AG09309 (cell line): ENCODE data around the gene SLCO2B1.

Experiments
- DNase-seq: peaks from one replicate; pipeline ENCODE4 v3.0.0-alpha.2; 2010; ENCODE audit warnings: low read depth
- H3K4me3 ChIP-seq: 2 replicates; pipeline ENCODE4 v1.5.1; 2011; ENCODE audit warnings: mild to moderate bottlenecking, low read depth, low read length, moderate library complexity; ENCODE audit not compliant: control insufficient read depth
- CTCF ChIP-seq: IDR thresholded peaks from 2 replicates; pipeline ENCODE4 v1.5.1; 2011; ENCODE audit warnings: mild to moderate bottlenecking, low read depth, low read length, inconsistent platforms; ENCODE audit not compliant: insufficient read depth, control insufficient read depth; ENCODE audit errors: missing control alignments

SLCO2B1 gene

DNA sequence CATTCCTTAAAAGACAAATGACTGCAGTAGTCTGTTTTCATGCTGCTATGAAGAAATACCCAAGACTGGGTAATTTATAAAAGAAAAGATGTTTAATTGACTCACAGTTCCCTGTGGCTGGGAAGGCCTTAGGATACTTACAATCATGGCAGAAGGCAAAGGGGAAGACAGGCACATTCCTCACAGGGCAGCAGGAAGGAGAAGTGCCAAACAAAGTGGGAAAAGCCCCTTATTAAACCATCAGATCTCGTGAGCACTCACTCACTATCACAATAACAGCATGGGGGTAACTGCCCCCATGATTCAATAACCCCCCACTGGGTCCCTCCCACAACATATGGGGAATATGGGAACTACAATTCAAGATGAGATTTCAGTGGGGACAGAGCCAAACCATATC is 37.9 kb upstream of the SLCO2B1 start:
- no peak for TF ChIP-seq CTCF
- no peak overlapping the region for H3K4me3 ChIP-seq
- DNase-seq: no peak

GRCh38 chr11:75114465-75114864 is 36.4 kb upstream of the SLCO2B1 start:
- DNase-seq: no peak
- H3K4me3 ChIP-seq: no peak overlapping the region
- no peak for TF ChIP-seq CTCF

DNA sequence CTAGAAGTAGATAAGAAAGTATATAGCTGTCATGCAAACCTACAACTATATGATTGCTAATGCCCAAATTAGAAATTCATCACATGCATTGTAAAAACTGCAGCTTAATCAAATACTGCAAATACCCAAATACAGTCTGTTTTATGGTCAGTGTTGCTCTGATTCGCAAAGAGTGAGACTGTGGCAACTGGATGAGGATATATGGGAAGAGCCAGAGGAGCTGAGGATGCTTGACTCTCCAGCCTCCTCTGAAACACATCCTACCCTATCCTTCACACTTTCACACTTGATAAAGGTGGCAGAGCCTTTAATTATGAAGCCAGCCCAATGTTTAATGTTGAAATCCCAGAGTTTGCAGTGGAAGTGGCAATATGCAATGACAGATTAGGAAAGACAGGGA is 32.3 kb upstream of the SLCO2B1 start:
- no peak for TF ChIP-seq CTCF

GRCh38 chr11:75126564-75126963 is 24.3 kb upstream of the SLCO2B1 start:
- H3K4me3 ChIP-seq: no peak overlapping the region

More for the DNA sequence above, 32.3 kb upstream of the SLCO2B1 start:
- no peak for DNase-seq
- no peak overlapping the region for H3K4me3 ChIP-seq

DNA sequence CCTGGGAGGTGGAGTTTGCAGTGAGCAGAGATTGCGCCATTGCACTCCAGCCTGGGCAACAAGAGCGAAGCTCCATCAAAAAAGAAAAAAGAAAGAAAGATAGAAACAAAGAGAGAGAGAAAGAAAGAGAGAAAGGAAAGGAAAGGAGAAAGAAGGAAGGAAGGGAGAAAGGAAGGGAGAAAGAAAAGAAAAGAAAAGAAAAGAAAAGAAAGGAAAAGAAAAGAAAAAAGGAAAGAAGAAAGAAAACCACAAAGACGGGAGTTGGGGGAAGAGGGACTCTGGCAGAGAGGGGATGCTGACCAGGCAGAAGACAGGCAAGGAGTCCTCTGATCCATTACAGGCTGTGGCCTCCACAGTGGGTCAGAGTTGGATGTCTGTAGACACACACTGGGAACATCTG is 18.8 kb upstream of the SLCO2B1 start:
- no peak overlapping the region for H3K4me3 ChIP-seq
- TF ChIP-seq CTCF: no peak
- no peak for DNase-seq

More at GRCh38 chr11:75126564-75126963, 24.3 kb upstream of the SLCO2B1 start:
- DNase-seq: no peak
- TF ChIP-seq CTCF: no peak

DNA sequence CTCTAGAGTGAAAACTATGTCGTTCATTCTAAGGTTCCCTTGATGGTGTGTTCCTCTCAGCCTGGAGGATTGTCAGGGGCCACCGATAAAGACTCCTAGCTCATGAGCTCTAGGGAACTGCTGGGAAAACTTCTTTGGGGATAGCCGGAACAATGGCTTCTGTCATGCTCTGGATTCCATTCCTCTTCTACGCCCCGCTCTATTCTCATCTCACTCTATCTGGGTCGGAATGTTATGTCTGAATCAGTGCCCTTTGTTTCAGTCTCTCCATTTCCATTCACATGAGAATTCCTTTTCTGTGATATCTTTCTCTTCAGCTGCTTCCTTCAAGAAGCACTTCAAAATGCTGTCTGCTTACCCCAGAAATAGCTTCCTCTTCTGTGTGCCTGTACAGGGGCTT is 16.9 kb upstream of the SLCO2B1 start:
- no peak for DNase-seq
- H3K4me3 ChIP-seq: no peak overlapping the region
- no peak for TF ChIP-seq CTCF

DNA sequence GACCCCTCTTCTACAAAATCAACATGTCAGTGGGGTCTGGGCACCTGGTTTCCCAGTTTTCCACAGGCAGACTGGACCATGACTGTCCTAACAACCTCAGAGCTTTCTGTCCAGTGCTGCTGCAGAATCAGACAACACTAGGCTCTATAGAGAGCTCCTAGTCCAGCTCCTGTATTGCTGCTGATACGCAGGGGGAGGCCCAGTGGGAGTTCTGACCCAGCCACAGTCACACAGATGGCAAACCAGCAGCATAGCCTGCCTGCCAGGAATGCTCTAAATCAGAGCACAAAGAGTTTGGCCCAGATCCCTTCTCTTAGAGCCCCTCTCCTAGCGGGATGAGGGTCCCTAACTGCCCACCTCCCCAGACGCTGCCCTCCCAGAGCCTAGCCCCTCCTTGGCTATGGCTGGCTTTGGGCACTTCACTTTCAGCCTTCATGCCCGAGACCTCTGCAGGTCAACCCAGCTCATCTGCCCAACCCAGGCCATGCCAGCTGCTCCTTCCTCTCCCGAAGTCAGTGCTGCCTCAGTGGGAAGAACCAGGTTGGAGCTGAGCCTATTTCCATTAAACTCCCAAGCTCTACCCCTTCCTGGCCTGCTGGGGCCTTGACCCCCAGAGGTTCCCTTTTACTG is 15.8 kb upstream of the SLCO2B1 start:
- H3K4me3 ChIP-seq: no peak overlapping the region
- no peak for TF ChIP-seq CTCF
- no peak for DNase-seq
